ENCODE results near the gene VSIG2.

The VSIG2 gene

GRCh38 chr11:124725719-124726105 is 26.3 kb downstream of the VSIG2 start:
- TF ChIP-seq YY1 (IDR thresholded peaks at IDR 0.05; ENCODE audit: low read depth) (no peak), EGR1 (IDR thresholded peaks at IDR 0.05) (no peak), TCF12 (IDR thresholded peaks at IDR 0.05; ENCODE audit: low read depth) (no peak), FOXM1 (IDR thresholded peaks at IDR 0.05; ENCODE audit: borderline replicate concordance, low read depth) (no peak), USF1 (IDR thresholded peaks at IDR 0.05) (no peak), MAX (IDR thresholded peaks at IDR 0.05) (no peak), RAD21 (IDR thresholded peaks at IDR 0.05; ENCODE audit: low read depth) (no peak), TAF1 (IDR thresholded peaks at IDR 0.05; ENCODE audit: low read depth) (no peak), ZBTB7A (IDR thresholded peaks at IDR 0.05; ENCODE audit: low read depth) (no peak), TEAD4 (IDR thresholded peaks at IDR 0.05) (no peak), REST (IDR thresholded peaks at IDR 0.05; ENCODE audit: low read depth) (no peak), CEBPB (IDR thresholded peaks at IDR 0.05) (no peak), EP300 (IDR thresholded peaks at IDR 0.05; ENCODE audit: borderline replicate concordance) (no peak), CREB1 (IDR thresholded peaks at IDR 0.05; ENCODE audit: low read depth) (no peak), NFIC (IDR thresholded peaks at IDR 0.05) (no peak)

GRCh38 chr11:124724979-124725718 is 26.9 kb downstream of the VSIG2 start:
- TF ChIP-seq NFIC (IDR thresholded peaks at IDR 0.05) = no peak
- no peak for TF ChIP-seq RAD21 (IDR thresholded peaks at IDR 0.05; ENCODE audit: low read depth)
- no peak for TF ChIP-seq FOXM1 (IDR thresholded peaks at IDR 0.05; ENCODE audit: borderline replicate concordance, low read depth)
- TF ChIP-seq ZBTB7A (IDR thresholded peaks at IDR 0.05; ENCODE audit: low read depth) = no peak
- TF ChIP-seq USF1 (IDR thresholded peaks at IDR 0.05) = no peak
- no peak for TF ChIP-seq MAX (IDR thresholded peaks at IDR 0.05)
- no peak for TF ChIP-seq CEBPB (IDR thresholded peaks at IDR 0.05)
- no peak for TF ChIP-seq EP300 (IDR thresholded peaks at IDR 0.05; ENCODE audit: borderline replicate concordance)
- no peak for TF ChIP-seq TEAD4 (IDR thresholded peaks at IDR 0.05)
- no peak for TF ChIP-seq YY1 (IDR thresholded peaks at IDR 0.05; ENCODE audit: low read depth)
- TF ChIP-seq TCF12 (IDR thresholded peaks at IDR 0.05; ENCODE audit: low read depth) = no peak
- TF ChIP-seq EGR1 (IDR thresholded peaks at IDR 0.05) = no peak
- TF ChIP-seq TAF1 (IDR thresholded peaks at IDR 0.05; ENCODE audit: low read depth) = no peak
- TF ChIP-seq REST (IDR thresholded peaks at IDR 0.05; ENCODE audit: low read depth) = no peak
- TF ChIP-seq CREB1 (IDR thresholded peaks at IDR 0.05; ENCODE audit: low read depth) = no peak

GRCh38 chr11:124722176-124722575 is 29.9 kb downstream of the VSIG2 start:
- TF ChIP-seq TEAD4 (IDR thresholded peaks at IDR 0.05) = no peak
- no peak for TF ChIP-seq CEBPB (IDR thresholded peaks at IDR 0.05)
- TF ChIP-seq RAD21 (IDR thresholded peaks at IDR 0.05; ENCODE audit: low read depth) = no peak
- TF ChIP-seq TCF12 (IDR thresholded peaks at IDR 0.05; ENCODE audit: low read depth) = no peak
- no peak for TF ChIP-seq USF1 (IDR thresholded peaks at IDR 0.05)
- TF ChIP-seq CREB1 (IDR thresholded peaks at IDR 0.05; ENCODE audit: low read depth) = no peak
- no peak for TF ChIP-seq ZBTB7A (IDR thresholded peaks at IDR 0.05; ENCODE audit: low read depth)
- TF ChIP-seq EGR1 (IDR thresholded peaks at IDR 0.05) = no peak
- no peak for TF ChIP-seq FOXM1 (IDR thresholded peaks at IDR 0.05; ENCODE audit: borderline replicate concordance, low read depth)
- no peak for TF ChIP-seq NFIC (IDR thresholded peaks at IDR 0.05)
- TF ChIP-seq MAX (IDR thresholded peaks at IDR 0.05) = no peak
- TF ChIP-seq REST (IDR thresholded peaks at IDR 0.05; ENCODE audit: low read depth) = no peak
- TF ChIP-seq EP300 (IDR thresholded peaks at IDR 0.05; ENCODE audit: borderline replicate concordance) = no peak
- no peak for TF ChIP-seq TAF1 (IDR thresholded peaks at IDR 0.05; ENCODE audit: low read depth)
- TF ChIP-seq YY1 (IDR thresholded peaks at IDR 0.05; ENCODE audit: low read depth) = no peak

Measured in Ishikawa (cell line).